Skeletal muscle tissue (tissue), 4 donors: ENCODE results near the gene AFF3. TPM values are rescaled to one million over a fixed set of nuclear protein-coding genes. Genes with fewer than 3 reads are reported as not detected.
"Not testable (repeated sequence)": the region's sequence is repeated elsewhere in the genome, so short reads cannot be mapped to it uniquely, and the experiment has no call there.

Experiments
- H3K27ac ChIP-seq: one replicate; pipeline ENCODE4 v1.7.0; 2013; ENCODE audit warnings: mild to moderate bottlenecking, low read depth, low read length, inconsistent platforms
- H3K27me3 ChIP-seq, 3 donors: one replicate each; pipeline ENCODE4 v1.7.0; 2013; ENCODE audit warnings: low read length in 3 of 3; ENCODE audit not compliant: control insufficient read depth in 3 of 3, insufficient read depth in 3 of 3
- H3K36me3 ChIP-seq, 3 donors: one replicate each; pipeline ENCODE4 v1.7.0; 2013; ENCODE audit warnings: low read length in 3 of 3; ENCODE audit not compliant: control insufficient read depth in 3 of 3, insufficient read depth in 3 of 3
- H3K4me1 ChIP-seq, 3 donors: one replicate each; pipeline ENCODE4 v1.7.0; 2013; ENCODE audit warnings: low read length in 3 of 3, mild to moderate bottlenecking in 3 of 3; ENCODE audit not compliant: control insufficient read depth in 3 of 3, insufficient read depth in 3 of 3
- H3K4me3 ChIP-seq, 3 donors: one replicate each; pipeline ENCODE4 v1.7.0; 2013; ENCODE audit warnings: low read length in 3 of 3
- H3K9ac ChIP-seq, 3 donors: one replicate each; pipeline ENCODE4 v1.7.0; 2013; ENCODE audit warnings: low read length in 3 of 3, mild to moderate bottlenecking in 3 of 3, moderate library complexity in 2 of 3, low read depth in 1 of 3
- H3K9me3 ChIP-seq, 3 donors: one replicate each; pipeline ENCODE4 v1.7.0; 2013; ENCODE audit warnings: low read length in 3 of 3; ENCODE audit not compliant: control insufficient read depth in 3 of 3
- total RNA-seq: library from RNA; depleted of rRNA; stranded (reverse); fragments of >200 nt; gene quantifications from one replicate; pipeline ENCODE4 v1.2.3, GENCODE V29; 2014
- donor health status: Osteomylitis.

AFF3 gene
- total RNA-seq, 1 donor from 2014 or later: 8.4 TPM

- H3K27ac ChIP-seq, H3K4me3 ChIP-seq, H3K9me3 ChIP-seq, H3K4me1 ChIP-seq, H3K9ac ChIP-seq, H3K36me3 ChIP-seq: not testable (repeated sequence)
- H3K27me3 ChIP-seq: peaks cover 21 to 35% (median 25%) of the 10 kb centered on the region in 3 donors
Measured at GRCh38 chr2:100108648-100109020, 33.8 kb downstream of the AFF3 start.

GRCh38 chr2:100107906-100108647 lies 34.3 kb downstream of the AFF3 start:
- Histone ChIP-seq H3K9ac (no peak overlapping the region), H3K27me3 (peaks cover 21 to 35% (median 25%) of the 10 kb centered on the region in 3 donors), H3K36me3 (no peaks in the 10 kb centered on the region), H3K4me1 (peaks cover 5 to 8% (median 7%) of the 10 kb centered on the region in 3 donors), H3K9me3 (no peaks in the 10 kb centered on the region), H3K27ac (no peak overlapping the region), H3K4me3 (no peak overlapping the region)

GRCh38 chr2:100107440-100107839 lies 35.0 kb downstream of the AFF3 start:
- H3K4me1 ChIP-seq: peaks cover 5 to 8% (median 7%) of the 10 kb centered on the region in 3 donors
- H3K4me3 ChIP-seq: no peak overlapping the region
- no peak overlapping the region for H3K27ac ChIP-seq

GRCh38 chr2:100106460-100106859 lies 35.9 kb downstream of the AFF3 start:
- Histone ChIP-seq H3K27ac (no peak overlapping the region), H3K9ac (no peak overlapping the region)

More at GRCh38 chr2:100107440-100107839, 35.0 kb downstream of the AFF3 start:
- Histone ChIP-seq H3K27me3 (peaks cover 21 to 35% (median 25%) of the 10 kb centered on the region in 3 donors), H3K36me3 (no peaks in the 10 kb centered on the region), H3K9me3 (no peaks in the 10 kb centered on the region), H3K9ac (no peak overlapping the region)

GRCh38 chr2:100105678-100106054 lies 36.7 kb downstream of the AFF3 start:
- Histone ChIP-seq H3K27me3 (peaks cover 20 to 33% (median 24%) of the 10 kb centered on the region in 3 donors), H3K36me3 (no peaks in the 10 kb centered on the region), H3K4me3 (peak overlapping the region; percentile 58 to 62 (median 59)), H3K9ac (no peak overlapping the region), H3K4me1 (peaks cover 5 to 8% (median 7%) of the 10 kb centered on the region in 3 donors), H3K9me3 (no peaks in the 10 kb centered on the region), H3K27ac (no peak overlapping the region)

More at GRCh38 chr2:100106460-100106859, 35.9 kb downstream of the AFF3 start:
- Histone ChIP-seq H3K9me3 (no peaks in the 10 kb centered on the region), H3K36me3 (no peaks in the 10 kb centered on the region), H3K4me1 (peaks cover 5 to 8% (median 7%) of the 10 kb centered on the region in 3 donors), H3K27me3 (peaks cover 21 to 35% (median 25%) of the 10 kb centered on the region in 3 donors), H3K4me3 (no peak overlapping the region)

- peaks cover 5 to 8% (median 7%) of the 10 kb centered on the region in 3 donors for H3K4me1 ChIP-seq
- H3K4me3 ChIP-seq: peak overlapping the region; percentile 58 to 62 (median 59)
- peaks cover 14 to 29% (median 20%) of the 10 kb centered on the region in 3 donors for H3K27me3 ChIP-seq
- H3K9me3 ChIP-seq: no peaks in the 10 kb centered on the region
- H3K27ac ChIP-seq: no peak overlapping the region
- H3K36me3 ChIP-seq: no peaks in the 10 kb centered on the region
- H3K9ac ChIP-seq: peak overlapping the region in 2 of 3 donors; percentile 14 to 62
Measured at GRCh38 chr2:100104718-100105677, 37.4 kb downstream of the AFF3 start.

GRCh38 chr2:100104265-100104664 lies 38.1 kb downstream of the AFF3 start:
- H3K4me1 ChIP-seq, H3K27ac ChIP-seq, H3K36me3 ChIP-seq, H3K4me3 ChIP-seq, H3K9ac ChIP-seq, H3K9me3 ChIP-seq: not testable (repeated sequence)
- peaks cover 9 to 26% (median 20%) of the 10 kb centered on the region in 3 donors for H3K27me3 ChIP-seq

GRCh38 chr2:100103527-100104252 lies 38.7 kb downstream of the AFF3 start:
- not testable (repeated sequence) for H3K9me3 ChIP-seq, H3K4me3 ChIP-seq, H3K4me1 ChIP-seq, H3K36me3 ChIP-seq, H3K27ac ChIP-seq, H3K9ac ChIP-seq
- H3K27me3 ChIP-seq: peaks cover 9 to 26% (median 20%) of the 10 kb centered on the region in 3 donors

- not testable (repeated sequence) for H3K27ac ChIP-seq, H3K4me1 ChIP-seq, H3K9ac ChIP-seq, H3K36me3 ChIP-seq, H3K9me3 ChIP-seq, H3K4me3 ChIP-seq
- H3K27me3 ChIP-seq: peaks cover 9 to 17% (median 12%) of the 10 kb centered on the region in 3 donors
Measured at GRCh38 chr2:100102466-100103180, 39.8 kb downstream of the AFF3 start.
